Choroid plexus epithelial cell (primary cell): Measurements from ENCODE around the gene INSM1.

ENCODE experiments used
- DNase-seq: peaks from one replicate; pipeline ENCODE4 v3.0.0-alpha.2; 2010; ENCODE audit warnings: low read depth
- H3K4me3 ChIP-seq: 2 replicates; pipeline ENCODE4 v1.5.1; 2011; ENCODE audit warnings: low read depth, mild to moderate bottlenecking, control low read depth, low read length, moderate library complexity
- CTCF ChIP-seq: conservative IDR thresholded peaks from 2 replicates; pipeline ENCODE4 v1.5.1; 2011; ENCODE audit warnings: low read depth, mild to moderate bottlenecking, control low read depth, inconsistent platforms, low read length, moderate library complexity

INSM1 gene

GRCh38 chr20:20367575-20368417 lies at the start of gene INSM1:
Gene INSM1, plus strand, starts transcription at chr20:20368104. Its CDS starts 164 bp downstream, at chr20:20368268.
- no peak for TF ChIP-seq CTCF
- peak within 1 kb of the TSS; percentile 14 for H3K4me3 ChIP-seq
- DNase-seq, result no peak

- TF ChIP-seq CTCF, result no peak
- no peak overlapping the region for H3K4me3 ChIP-seq
- DNase-seq, result peak; percentile 2
Observed at GRCh38 chr20:20318365-20319161, 49.3 kb upstream of the INSM1 start.

GRCh38 chr20:20321134-20321533 lies 46.8 kb upstream of the INSM1 start:
- TF ChIP-seq CTCF, result no peak
- no peak overlapping the region for H3K4me3 ChIP-seq
- no peak for DNase-seq

GRCh38 chr20:20321917-20322316 lies 46.0 kb upstream of the INSM1 start:
- no peak for DNase-seq
- TF ChIP-seq CTCF, result no peak
- H3K4me3 ChIP-seq, result no peak overlapping the region

- TF ChIP-seq CTCF, result no peak
Observed at GRCh38 chr20:20322912-20323311, 45.0 kb upstream of the INSM1 start.

GRCh38 chr20:20327746-20328145 lies 40.2 kb upstream of the INSM1 start:
- no peak for DNase-seq
- TF ChIP-seq CTCF, result no peak

More at GRCh38 chr20:20322912-20323311, 45.0 kb upstream of the INSM1 start:
- no peak for DNase-seq
- H3K4me3 ChIP-seq, result no peak overlapping the region

More at GRCh38 chr20:20327746-20328145, 40.2 kb upstream of the INSM1 start:
- no peak overlapping the region for H3K4me3 ChIP-seq
